GM21447 (cell line): ENCODE measurements around the gene LIMS1.
"Not testable (repeated sequence)": the region's sequence is repeated elsewhere in the genome, so short reads cannot be mapped to it uniquely, and the experiment has no call there.

Source experiments
- ATAC-seq: cut with Tn5 transposase; IDR thresholded peaks from one replicate; pipeline ENCODE4 v1.9.1; 2021; ENCODE audit not compliant: unreplicated experiment

Gene LIMS1

GRCh38 chr2:108548208-108549003 is 14.1 kb downstream of the LIMS1 start:
- no peak for ATAC-seq

- ATAC-seq = no peak
These were observed 18.3 kb downstream of the LIMS1 start for GRCh38 chr2:108552566-108552965.

- ATAC-seq = no peak
These were observed 19.1 kb downstream of the LIMS1 start for GRCh38 chr2:108553209-108553919.

- ATAC-seq = no peak
These were observed 20.3 kb downstream of the LIMS1 start for GRCh38 chr2:108554528-108554927.

- ATAC-seq = no peak
These were observed 21.3 kb downstream of the LIMS1 start for GRCh38 chr2:108555572-108555971.

GRCh38 chr2:108556581-108556980 is 22.3 kb downstream of the LIMS1 start:
- ATAC-seq = not testable (repeated sequence)

- ATAC-seq = no peak
These were observed 26.1 kb downstream of the LIMS1 start for GRCh38 chr2:108560241-108560811.

- ATAC-seq = no peak
These were observed 26.7 kb downstream of the LIMS1 start for GRCh38 chr2:108560895-108561530.

- no peak for ATAC-seq
These were observed 28.0 kb downstream of the LIMS1 start for GRCh38 chr2:108562274-108562673.

GRCh38 chr2:108564510-108564909 is 30.2 kb downstream of the LIMS1 start:
- no peak for ATAC-seq

- peak; percentile 76 for ATAC-seq
These were observed 31.6 kb downstream of the LIMS1 start for GRCh38 chr2:108565778-108566375.

GRCh38 chr2:108570416-108570815 is 36.1 kb downstream of the LIMS1 start:
- ATAC-seq = no peak

GRCh38 chr2:108571286-108571685 is 37.0 kb downstream of the LIMS1 start:
- no peak for ATAC-seq

GRCh38 chr2:108573061-108573460 is 38.8 kb downstream of the LIMS1 start:
- ATAC-seq = no peak

GRCh38 chr2:108574332-108574731 is 40.1 kb downstream of the LIMS1 start:
- no peak for ATAC-seq

GRCh38 chr2:108575132-108575966 is 41.1 kb downstream of the LIMS1 start:
- peak; percentile 96 for ATAC-seq

GRCh38 chr2:108577099-108577498 is 42.8 kb downstream of the LIMS1 start:
- no peak for ATAC-seq

GRCh38 chr2:108579623-108580022 is 45.4 kb downstream of the LIMS1 start:
- no peak for ATAC-seq

GRCh38 chr2:108580050-108580449 is 45.8 kb downstream of the LIMS1 start:
- ATAC-seq = no peak

- ATAC-seq = peak; percentile 79
These were observed 49.7 kb downstream of the LIMS1 start for GRCh38 chr2:108583903-108584520.
